Caco-2 (cell line): ENCODE measurements around the gene ELAVL3. TPM values are rescaled to one million over a fixed set of nuclear protein-coding genes. Genes with fewer than 3 reads are reported as not detected.

ENCODE experiments used
- BruUV-seq: library from RNA; stranded (reverse); fragments of 400-500 nt; replicated peaks from 2 replicates; lab custom pipeline; 2021; lab: Mats Ljungman, UMichigan
- CTCF ChIA-PET: fragments of 300-600 bp; sonication (Branson Sonifier 250); formaldehyde crosslinking; loops from one replicate; lab custom pipeline; 2022; ENCODE audit warnings: antibody characterized with exemption; lab: Charles Lee
- POLR2A ChIA-PET: fragments of 300-600 bp; sonication (Branson Sonifier 250); formaldehyde crosslinking; loops from one replicate; lab custom pipeline; 2022; ENCODE audit warnings: antibody characterized with exemption; lab: Charles Lee
- DNase-seq, 2 experiments: peaks; one replicate each; pipeline versions ENCODE4 v3.0.0 to v3.0.0-alpha.2; 2020 to 2022
- H3K27me3 ChIP-seq: replicated peaks from 2 replicates; pipeline ENCODE4 v1.6.0; 2011; ENCODE audit warnings: low read length; ENCODE audit not compliant: control insufficient read depth, insufficient read depth
- H3K36me3 ChIP-seq: 2 replicates; pipeline ENCODE4 v1.5.1; 2011; ENCODE audit warnings: low read length; ENCODE audit not compliant: control insufficient read depth, insufficient read depth
- H3K4me1 ChIP-seq: fragments of 250-450 bp; sonication (Bioruptor Pico); 2 replicates; pipeline ENCODE4 v1.5.1; 2020; ENCODE audit warnings: mild to moderate bottlenecking
- H3K4me3 ChIP-seq: 2 replicates; pipeline ENCODE4 v1.5.1; 2011; ENCODE audit warnings: low read depth, mild to moderate bottlenecking, control low read depth, low read length
- H3K9me3 ChIP-seq: fragments of 250-450 bp; sonication (Bioruptor Pico); 2 replicates; pipeline ENCODE4 v1.5.1; 2020; ENCODE audit warnings: mild to moderate bottlenecking, moderate library complexity
- H3K27ac Mint-ChIP-seq: one replicate; pipeline ENCODE4 v1.8.0; 2022; ENCODE audit warnings: mixed read lengths; ENCODE audit not compliant: unreplicated experiment
- H3K27me3 Mint-ChIP-seq: one replicate; pipeline ENCODE4 v1.8.0; 2022; ENCODE audit warnings: mixed read lengths; ENCODE audit not compliant: insufficient read depth, unreplicated experiment
- H3K36me3 Mint-ChIP-seq: one replicate; pipeline ENCODE4 v1.8.0; 2022; ENCODE audit warnings: mild to moderate bottlenecking, mixed read lengths; ENCODE audit not compliant: insufficient read depth, unreplicated experiment
- H3K4me1 Mint-ChIP-seq: one replicate; pipeline ENCODE4 v1.8.0; 2022; ENCODE audit warnings: low read depth, mixed read lengths; ENCODE audit not compliant: unreplicated experiment
- H3K4me3 Mint-ChIP-seq: one replicate; pipeline ENCODE4 v1.8.0; 2022; ENCODE audit warnings: mild to moderate bottlenecking, moderate library complexity, mixed read lengths; ENCODE audit not compliant: unreplicated experiment
- H3K9me3 Mint-ChIP-seq: one replicate; pipeline ENCODE4 v1.8.0; 2022; ENCODE audit warnings: mixed read lengths; ENCODE audit not compliant: unreplicated experiment
- intact Hi-C: fragments of 100-400 bp; cut with micrococcal nuclease; formaldehyde crosslinking; loops from one replicate; pipeline ENCODE4 v1.10.0; 2022; ENCODE audit not compliant: unreplicated experiment
- total RNA-seq: library from RNA; stranded (reverse); gene quantifications from 2 replicates; pipeline ENCODE4 v1.2.3, GENCODE V29; 2022
- TF ChIP-seq, protein P1 (sequence below), 2 experiments: fragments of 200-600 bp in 1 of 2; IDR thresholded peaks; 1 replicate in 1 of 2; 2 replicates in 1 of 2; pipeline versions ENCODE4 v1.5.1 to v1.8.0; 2011 to 2022; ENCODE audit warnings: antibody characterized with exemption in 1 of 2, control low read depth in 1 of 2, inconsistent platforms in 1 of 2, low read depth in 1 of 2, low read length in 1 of 2, mild to moderate bottlenecking in 1 of 2, moderate library complexity in 1 of 2; ENCODE audit not compliant: insufficient read depth in 1 of 2, severe bottlenecking in 1 of 2, unreplicated experiment in 1 of 2

Gene ELAVL3
- total RNA-seq, 1 experiment from 2014 or later = not detected

DNA sequence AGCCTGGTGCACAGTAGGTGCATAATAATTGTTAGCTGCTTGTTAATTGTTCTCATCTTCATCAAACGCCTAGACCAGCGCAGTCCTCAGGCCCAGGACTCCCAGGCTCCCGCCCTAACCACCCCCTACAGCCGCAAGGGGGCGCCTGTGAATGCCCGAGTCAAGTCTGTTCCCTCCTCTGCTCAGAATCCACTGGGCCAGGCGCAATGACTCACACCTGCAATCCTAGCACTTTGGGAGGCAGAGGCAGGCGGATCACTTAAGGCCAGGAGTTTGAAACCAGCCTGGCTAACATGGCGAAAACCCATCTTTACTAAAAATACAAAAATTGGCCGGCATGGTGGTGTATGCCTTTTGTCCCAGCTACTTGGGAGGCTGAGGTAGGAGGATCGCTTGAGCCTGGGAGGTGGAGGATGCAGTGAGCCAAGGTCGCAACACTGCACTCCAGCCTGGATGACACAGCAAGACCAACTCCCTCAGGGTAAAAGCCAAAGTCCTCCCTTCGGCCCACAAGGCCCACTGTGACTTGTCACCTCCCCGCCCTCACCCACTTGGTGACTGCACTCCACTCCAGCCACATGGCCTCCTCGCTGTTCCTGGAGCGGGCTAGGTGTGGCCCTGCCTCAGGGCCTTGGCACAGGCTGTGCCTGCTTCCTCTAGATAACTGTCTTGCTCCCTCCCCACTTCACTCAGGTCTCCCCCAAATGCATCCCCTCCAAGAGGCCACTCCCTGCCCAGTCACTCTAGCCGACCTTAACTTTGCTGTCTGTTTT lies 15.7 kb upstream of the ELAVL3 start:
- H3K4me3 ChIP-seq = no peak overlapping the region
- intact Hi-C loops = loop anchor here (1.0 kb wide), 1 partner anchor 91 kb away; no protein-coding TSS in a partner anchor
- no peak overlapping the region for H3K4me3 Mint-ChIP-seq
- peak; percentile 75 to 76 for DNase-seq
- no TSS peak for BruUV-seq
- TF ChIP-seq, protein P1, sequence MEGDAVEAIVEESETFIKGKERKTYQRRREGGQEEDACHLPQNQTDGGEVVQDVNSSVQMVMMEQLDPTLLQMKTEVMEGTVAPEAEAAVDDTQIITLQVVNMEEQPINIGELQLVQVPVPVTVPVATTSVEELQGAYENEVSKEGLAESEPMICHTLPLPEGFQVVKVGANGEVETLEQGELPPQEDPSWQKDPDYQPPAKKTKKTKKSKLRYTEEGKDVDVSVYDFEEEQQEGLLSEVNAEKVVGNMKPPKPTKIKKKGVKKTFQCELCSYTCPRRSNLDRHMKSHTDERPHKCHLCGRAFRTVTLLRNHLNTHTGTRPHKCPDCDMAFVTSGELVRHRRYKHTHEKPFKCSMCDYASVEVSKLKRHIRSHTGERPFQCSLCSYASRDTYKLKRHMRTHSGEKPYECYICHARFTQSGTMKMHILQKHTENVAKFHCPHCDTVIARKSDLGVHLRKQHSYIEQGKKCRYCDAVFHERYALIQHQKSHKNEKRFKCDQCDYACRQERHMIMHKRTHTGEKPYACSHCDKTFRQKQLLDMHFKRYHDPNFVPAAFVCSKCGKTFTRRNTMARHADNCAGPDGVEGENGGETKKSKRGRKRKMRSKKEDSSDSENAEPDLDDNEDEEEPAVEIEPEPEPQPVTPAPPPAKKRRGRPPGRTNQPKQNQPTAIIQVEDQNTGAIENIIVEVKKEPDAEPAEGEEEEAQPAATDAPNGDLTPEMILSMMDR (IDR thresholded peaks at IDR 0.05; ENCODE audit: insufficient read depth in 1 of 2, low read depth in 1 of 2, low read length in 1 of 2, severe bottlenecking in 1 of 2, unreplicated experiment in 1 of 2) = peak; percentile 55 to 57
- ChIA-PET CTCF (no interaction called here), POLR2A (interaction anchor here (0.7 kb wide), 1 partner anchor 46 kb away, joined by 7 read pairs; no protein-coding TSS in a partner anchor)
- no peaks in the 10 kb centered on the region for H3K27me3 ChIP-seq
- no peaks in the 10 kb centered on the region for H3K27me3 Mint-ChIP-seq
- H3K36me3 Mint-ChIP-seq = peaks cover 14% of the 10 kb centered on the region
- H3K4me1 ChIP-seq = no peaks in the 10 kb centered on the region
- no peaks in the 10 kb centered on the region; the same call in 1 of the 2 replicates for H3K36me3 ChIP-seq
- H3K27ac Mint-ChIP-seq = no peak overlapping the region
- H3K9me3 ChIP-seq = no peaks in the 10 kb centered on the region
- H3K4me1 Mint-ChIP-seq = no peaks in the 10 kb centered on the region
- H3K9me3 Mint-ChIP-seq = no peaks in the 10 kb centered on the region

DNA sequence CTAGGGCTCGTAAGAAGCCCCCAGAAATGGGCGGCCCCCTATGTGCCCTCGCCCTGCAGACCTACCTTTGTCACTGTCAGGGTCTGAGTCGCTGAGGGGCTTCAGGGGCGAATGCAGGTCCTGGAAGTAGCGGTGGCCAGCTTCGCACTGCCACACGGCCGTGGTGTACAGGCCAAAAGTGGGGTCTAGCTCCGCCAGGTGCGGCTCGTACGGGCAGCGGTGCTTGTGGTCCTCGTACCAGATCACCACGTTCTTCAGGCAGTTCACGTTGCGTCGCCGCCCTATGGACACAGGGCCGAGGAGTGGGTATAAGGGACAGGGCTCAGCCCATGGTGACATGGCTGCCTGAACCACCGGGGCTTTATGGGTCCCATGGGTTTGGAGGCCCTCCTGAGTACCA lies 15.0 kb upstream of the ELAVL3 start:
- H3K4me3 ChIP-seq = no peak overlapping the region
- DNase-seq = no peak
- POLR2A ChIA-PET = interaction anchor here (0.7 kb wide), 1 partner anchor 47 kb away, joined by 7 read pairs; no protein-coding TSS in a partner anchor
- BruUV-seq = no TSS peak
- intact Hi-C loops = loop anchor here (1.0 kb wide), 1 partner anchor 91 kb away; no protein-coding TSS in a partner anchor
- H3K4me1 ChIP-seq = peaks cover under 1% of the 10 kb centered on the region; the same call in 1 of the 2 replicates
- no peaks in the 10 kb centered on the region for H3K9me3 ChIP-seq
- no peaks in the 10 kb centered on the region; the same call in 1 of the 2 replicates for H3K36me3 ChIP-seq
- H3K9me3 Mint-ChIP-seq = no peaks in the 10 kb centered on the region
- TF ChIP-seq, protein P1 (IDR thresholded peaks at IDR 0.05; ENCODE audit: insufficient read depth in 1 of 2, low read depth in 1 of 2, low read length in 1 of 2, severe bottlenecking in 1 of 2, unreplicated experiment in 1 of 2) = no peak
- peaks cover 4% of the 10 kb centered on the region for H3K4me1 Mint-ChIP-seq
- CTCF ChIA-PET = no interaction called here
- no peak overlapping the region for H3K4me3 Mint-ChIP-seq
- H3K36me3 Mint-ChIP-seq = peaks cover 14% of the 10 kb centered on the region
- H3K27ac Mint-ChIP-seq = no peak overlapping the region
- no peaks in the 10 kb centered on the region for H3K27me3 Mint-ChIP-seq
- H3K27me3 ChIP-seq = no peaks in the 10 kb centered on the region

DNA sequence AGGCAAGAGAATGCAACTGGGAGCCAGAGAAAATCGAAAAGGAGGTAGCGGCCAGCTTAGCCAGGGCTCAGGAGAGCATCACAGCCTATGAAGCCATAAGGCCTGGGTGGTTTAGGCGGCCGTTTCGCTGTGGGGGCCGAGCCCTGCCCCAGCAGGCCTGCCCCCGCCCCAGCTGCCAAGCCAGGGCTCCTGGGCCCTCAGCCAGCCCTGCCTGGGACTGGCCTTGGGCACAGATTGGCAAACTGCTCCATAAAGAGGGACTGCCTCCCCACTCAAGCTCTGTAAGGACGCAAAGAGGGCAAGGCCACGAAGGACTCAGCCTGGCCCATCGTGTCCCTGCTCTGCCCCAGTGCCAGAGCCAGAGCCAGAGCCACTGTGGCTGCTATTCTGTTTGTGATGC lies 14.6 kb upstream of the ELAVL3 start:
- peaks cover 5% of the 10 kb centered on the region; the same call in 1 of the 2 replicates for H3K4me1 ChIP-seq
- Mint-ChIP-seq H3K27me3 (no peaks in the 10 kb centered on the region), H3K27ac (no peak overlapping the region), H3K4me3 (no peak overlapping the region), H3K9me3 (no peaks in the 10 kb centered on the region), H3K36me3 (peaks cover 14% of the 10 kb centered on the region), H3K4me1 (peaks cover 8% of the 10 kb centered on the region)
- intact Hi-C loops = no loop called here
- no TSS peak for BruUV-seq
- no peaks in the 10 kb centered on the region; the same call in 1 of the 2 replicates for H3K36me3 ChIP-seq
- DNase-seq = no peak
- H3K9me3 ChIP-seq = no peaks in the 10 kb centered on the region
- ChIA-PET CTCF (no interaction called here), POLR2A (no interaction called here)
- H3K27me3 ChIP-seq = no peaks in the 10 kb centered on the region
- TF ChIP-seq, protein P1 (IDR thresholded peaks at IDR 0.05; ENCODE audit: insufficient read depth in 1 of 2, low read depth in 1 of 2, low read length in 1 of 2, severe bottlenecking in 1 of 2, unreplicated experiment in 1 of 2) = no peak
- H3K4me3 ChIP-seq = no peak overlapping the region
